SK-MEL-5 (cell line): ENCODE measurements around the gene MICAL3. TPM values are rescaled to one million over a fixed set of nuclear protein-coding genes. Genes with fewer than 3 reads are reported as not detected.

Source experiments
- DNase-seq: peaks from one replicate; pipeline ENCODE4 v3.0.0-alpha.2; 2016; ENCODE audit warnings: low read depth, low spot score
- in situ Hi-C: cut with HindIII; loops from 2 replicates; pipeline ENCODE4 v1.10.0; 2016; ENCODE audit warnings: low sequenced_read_pairs, high pct_unique_total_duplicates, low pct_unique_long_range_greater_than_20kb
- total RNA-seq: library from RNA; depleted of rRNA; stranded (reverse); fragments of >200 nt; shearing (Covaris generic); gene quantifications from 2 replicates; pipeline ENCODE4 v1.2.3, GENCODE V29; 2014

Gene MICAL3
- total RNA-seq, 1 experiment from 2014 or later, result 36.6 TPM

- in situ Hi-C loops, result no loop called here
- peak; percentile 53 for DNase-seq
These were observed 187.2 kb downstream of the MICAL3 start for GRCh38 chr22:17836992-17837742.

DNA sequence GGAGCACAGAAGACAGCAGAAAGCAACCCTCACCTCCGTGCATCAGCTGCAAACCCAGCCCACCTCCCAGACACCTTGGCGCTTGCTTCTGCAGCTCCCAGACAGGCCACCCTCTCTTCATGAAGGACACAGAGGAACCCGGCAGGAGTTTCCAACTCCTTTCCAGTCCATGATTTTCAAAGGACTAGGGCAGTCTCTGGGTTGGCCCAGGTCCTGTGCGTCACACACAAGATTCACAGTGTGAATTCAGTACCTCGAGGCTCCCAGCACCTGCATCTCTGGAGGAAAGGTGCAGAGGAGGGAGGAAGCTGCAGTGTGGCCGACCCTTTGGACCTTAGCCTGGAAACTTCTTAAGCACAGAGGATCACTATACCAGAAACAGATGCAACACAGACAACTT is 189.1 kb downstream of the MICAL3 start:
- in situ Hi-C loops, result no loop called here
- no peak for DNase-seq

- in situ Hi-C loops, result no loop called here
- DNase-seq, result no peak
These were observed 190.9 kb downstream of the MICAL3 start for GRCh38 chr22:17833489-17833888.

DNA sequence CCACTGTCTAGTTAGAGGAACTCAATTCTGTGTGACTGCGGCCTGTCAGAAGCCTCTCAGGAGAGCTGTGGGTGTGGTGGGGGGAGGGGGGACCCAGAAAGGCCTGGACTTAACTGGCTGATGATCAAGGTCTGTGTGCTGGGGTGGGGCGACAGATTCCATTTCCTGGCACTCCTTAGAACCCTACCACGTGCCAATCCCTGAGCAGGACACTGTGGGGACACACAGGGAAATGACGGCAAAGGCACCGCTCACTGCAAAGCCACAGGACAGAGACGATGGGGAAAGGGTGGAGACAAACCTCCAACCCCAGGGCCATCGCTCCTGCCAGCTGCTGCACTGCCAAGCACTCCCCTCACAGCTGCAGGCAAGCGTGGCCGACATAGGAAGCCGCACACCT is 191.7 kb downstream of the MICAL3 start:
- in situ Hi-C loops, result no loop called here
- no peak for DNase-seq

DNA sequence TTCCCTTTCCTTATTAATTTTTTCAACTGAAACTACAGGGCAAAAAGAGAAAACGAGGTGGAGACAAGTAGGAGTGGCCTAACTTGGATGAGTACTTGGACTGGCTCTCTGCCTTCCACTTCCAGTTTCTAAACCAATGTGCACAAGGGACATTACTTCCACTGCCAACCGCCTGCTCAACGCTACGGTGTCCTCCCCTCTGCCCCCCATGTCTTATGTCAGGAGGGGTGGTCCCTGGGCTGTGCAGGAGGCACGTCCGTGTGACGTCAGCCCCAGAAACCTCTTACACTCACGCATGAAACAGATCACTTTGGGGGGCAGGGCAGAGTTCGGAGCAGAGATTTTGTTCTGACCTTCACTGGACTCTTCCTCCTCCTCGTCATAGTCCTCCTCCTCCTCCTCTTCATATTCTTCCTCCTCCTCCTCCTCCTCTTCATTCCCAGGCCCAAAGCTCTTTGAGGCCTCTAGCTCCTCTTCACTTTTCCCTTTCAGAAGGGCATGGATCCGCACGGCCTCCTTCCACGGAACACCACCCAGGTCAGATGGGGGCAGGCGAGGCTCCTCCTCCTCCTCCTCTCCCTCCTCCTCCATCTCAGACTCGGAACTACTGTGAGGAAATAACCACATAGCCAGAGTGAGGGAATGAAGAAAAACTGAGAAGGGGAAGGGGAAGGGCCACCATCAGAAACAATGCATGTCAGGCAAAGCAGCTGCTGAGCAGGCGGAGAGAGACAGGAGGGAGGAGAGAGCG is 192.7 kb downstream of the MICAL3 start:
- no peak for DNase-seq
- in situ Hi-C loops, result no loop called here

GRCh38 chr22:17830043-17830961 is 194.1 kb downstream of the MICAL3 start:
- in situ Hi-C loops, result no loop called here
- peak; percentile 89 for DNase-seq

GRCh38 chr22:17829695-17830042 is 194.7 kb downstream of the MICAL3 start:
- in situ Hi-C loops, result no loop called here
- DNase-seq, result no peak

- in situ Hi-C loops, result no loop called here
- no peak for DNase-seq
These were observed 195.8 kb downstream of the MICAL3 start for GRCh38 chr22:17828502-17829080.

GRCh38 chr22:17827466-17827865 is 196.9 kb downstream of the MICAL3 start:
- in situ Hi-C loops, result no loop called here
- DNase-seq, result no peak

DNA sequence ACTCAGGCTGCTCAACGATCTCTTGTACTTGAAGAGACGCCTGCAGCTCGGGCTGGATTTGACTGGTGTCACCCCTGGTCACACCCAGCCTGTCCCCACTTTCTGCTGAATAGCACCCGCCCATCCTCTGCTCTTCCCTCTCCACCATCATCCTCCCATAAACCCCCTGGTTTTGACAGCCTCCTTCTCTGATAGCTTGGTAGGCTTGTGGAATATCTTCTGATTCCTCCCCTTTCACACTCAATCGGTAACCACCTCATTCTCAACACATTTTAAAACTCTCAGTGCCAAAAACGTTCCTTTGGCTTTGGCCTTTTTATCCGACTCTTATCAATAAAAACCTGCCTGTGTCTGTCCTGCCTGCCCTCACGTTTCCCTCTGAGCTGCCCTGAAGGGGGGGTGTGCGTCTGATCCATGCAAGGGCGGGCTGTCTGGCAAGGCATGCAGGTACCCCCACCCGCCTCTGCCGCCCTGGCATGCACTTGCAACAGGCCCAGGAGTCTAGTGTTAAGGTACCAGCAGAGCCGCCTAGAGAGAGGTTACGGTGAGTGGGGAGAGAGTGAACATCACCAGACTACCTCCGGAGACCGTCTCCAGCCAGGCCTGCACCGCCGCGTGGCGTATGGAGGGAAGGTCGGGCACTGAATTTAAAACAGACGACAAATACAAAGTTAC is 198.3 kb downstream of the MICAL3 start:
- in situ Hi-C loops, result no loop called here
- DNase-seq, result no peak

DNA sequence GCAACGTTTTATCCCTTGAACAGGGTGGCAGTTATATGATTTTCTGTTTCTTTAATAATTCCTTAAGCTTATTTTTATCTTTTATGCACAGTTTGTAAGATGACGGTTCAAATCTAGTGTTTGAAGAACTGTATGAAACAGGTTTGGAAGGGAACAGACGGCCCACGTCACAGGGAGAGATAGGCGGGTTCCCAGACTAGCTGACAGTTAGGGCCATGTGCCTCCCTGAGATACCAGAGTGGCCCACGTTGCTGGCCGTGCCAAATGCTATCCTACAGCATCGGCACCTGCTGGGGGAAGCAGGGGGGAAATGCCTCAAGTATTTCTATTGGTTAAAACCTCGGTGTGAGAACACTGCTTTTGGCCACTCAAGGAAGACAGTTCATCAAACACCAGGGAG is 199.9 kb downstream of the MICAL3 start:
- in situ Hi-C loops, result no loop called here
- no peak for DNase-seq

GRCh38 chr22:17823964-17824363 is 200.4 kb downstream of the MICAL3 start:
- no peak for DNase-seq
- in situ Hi-C loops, result no loop called here

DNA sequence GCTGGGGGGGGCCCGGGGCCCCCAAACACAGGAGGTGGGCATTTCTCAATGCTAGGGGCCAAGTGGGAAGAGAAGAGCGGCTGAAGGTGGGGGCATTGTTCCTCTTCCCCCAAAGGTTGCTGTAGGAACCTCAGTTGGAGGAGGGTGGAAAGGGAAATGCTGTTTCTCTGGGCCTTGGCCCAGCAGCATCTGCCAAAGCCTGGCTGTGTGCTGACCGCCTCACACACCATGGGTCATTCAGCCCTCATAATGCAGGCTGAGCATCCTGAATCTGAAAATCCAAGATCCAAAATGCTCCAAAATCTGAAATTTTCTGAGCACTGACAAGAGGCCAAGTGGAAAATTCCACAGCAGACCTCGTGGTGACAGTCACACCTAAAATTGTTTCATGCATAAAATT is 201.1 kb downstream of the MICAL3 start:
- in situ Hi-C loops, result no loop called here
- DNase-seq, result no peak

- no peak for DNase-seq
- in situ Hi-C loops, result no loop called here
These were observed 202.3 kb downstream of the MICAL3 start for GRCh38 chr22:17822087-17822486.

GRCh38 chr22:17820879-17821439 is 203.4 kb downstream of the MICAL3 start:
- in situ Hi-C loops, result no loop called here
- no peak for DNase-seq

DNA sequence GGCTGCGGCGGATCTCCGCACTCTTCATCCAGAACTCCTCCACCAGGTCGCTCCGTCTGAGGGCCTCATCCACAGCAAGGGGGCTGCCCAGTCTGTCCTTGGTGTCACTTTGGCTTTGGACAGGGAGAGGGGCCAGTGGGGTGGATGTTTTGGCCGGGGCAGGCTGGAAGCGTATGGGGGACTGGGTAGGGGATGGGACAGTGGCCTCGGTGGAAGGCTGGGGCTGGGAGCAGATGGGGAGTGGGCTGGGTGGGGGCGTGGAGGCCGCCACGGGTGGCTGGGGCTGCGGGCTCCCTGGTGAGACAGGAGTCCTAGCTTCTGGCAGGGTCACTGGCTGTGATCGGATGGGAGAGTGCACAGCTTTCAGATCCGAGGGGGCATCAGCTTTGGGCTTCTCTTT is 205.7 kb downstream of the MICAL3 start:
- in situ Hi-C loops, result no loop called here
- no peak for DNase-seq

GRCh38 chr22:17818180-17818579 is 206.2 kb downstream of the MICAL3 start:
- in situ Hi-C loops, result no loop called here
- DNase-seq, result no peak
